GM12878 (cell line): ENCODE data around the gene METTL5. TPM values are rescaled to one million over a fixed set of nuclear protein-coding genes. Genes with fewer than 3 reads are reported as not detected.

Experiments
- ATAC-seq: fragments of 200-7000 bp; cut with Tn5 transposase; 3 replicates; pipeline ENCODE4 v1.9.1; 2020; ENCODE audit warnings: mild to moderate bottlenecking, moderate library complexity
- BruUV-seq: library from RNA; stranded (reverse); fragments of 400-500 nt; replicated peaks from 2 replicates; lab custom pipeline; 2021; lab: Mats Ljungman, UMichigan
- CTCF ChIA-PET: fragments of 300-600 bp; sonication (Branson Sonifier 250); formaldehyde crosslinking; extraction: SDS; loops from one replicate; lab custom pipeline; 2021; ENCODE audit warnings: inconsistent platforms; lab: Yijun Ruan, JAX
- POLR2A ChIA-PET: fragments of 350-600 bp; formaldehyde crosslinking; extraction: SDS; loops from one replicate; lab custom pipeline; 2021; ENCODE audit warnings: inconsistent platforms; lab: Charles Lee
- RAD21 ChIA-PET: fragments of 300-600 bp; sonication (Branson Sonifier 250); formaldehyde crosslinking; loops from one replicate; lab custom pipeline; 2023; ENCODE audit warnings: antibody characterized with exemption; ENCODE audit not compliant: unreplicated experiment; lab: Charles Lee
- SMC1A ChIA-PET: fragments of 300-600 bp; sonication (Branson Sonifier 250); formaldehyde crosslinking; loops from one replicate; lab custom pipeline; 2023; ENCODE audit not compliant: unreplicated experiment, uncharacterized antibody; lab: Charles Lee
- DNase-seq: peaks from one replicate; pipeline ENCODE4 v3.0.0-alpha.2; 2011; ENCODE audit warnings: low read depth, low spot score
- FAIRE-seq: peaks from 3 replicates; lab custom pipeline; 2011; peaks lifted over from hg19 to GRCh38; lab: Jason Lieb, UNC
- H2AFZ ChIP-seq: 2 replicates; pipeline ENCODE4 v1.6.0; 2011; ENCODE audit warnings: low read depth, low read length, control low read depth; ENCODE audit not compliant: control insufficient read depth
- H3K27ac ChIP-seq: 2 replicates; pipeline ENCODE4 v1.5.1; 2011; ENCODE audit warnings: control low read depth; ENCODE audit not compliant: control insufficient read depth, insufficient read depth
- H3K27me3 ChIP-seq, 2 experiments: replicated peaks in 1 of 2; 2 replicates each; pipeline versions ENCODE4 v1.6.0 to v1.6.1; 2011; ENCODE audit warnings: low read length in 1 of 2; ENCODE audit not compliant: control insufficient read depth in 2 of 2, insufficient read depth in 2 of 2
- H3K36me3 ChIP-seq, 2 experiments: 2 replicates each; pipeline ENCODE4 v1.5.1; 2011; ENCODE audit warnings: low read length in 1 of 2; ENCODE audit not compliant: control insufficient read depth in 2 of 2, insufficient read depth in 2 of 2
- H3K4me1 ChIP-seq: 2 replicates; pipeline ENCODE4 v1.6.1; 2011; ENCODE audit warnings: mild to moderate bottlenecking, low read length, moderate library complexity, mixed read lengths; ENCODE audit not compliant: control insufficient read depth, insufficient read depth
- H3K4me2 ChIP-seq: 2 replicates; pipeline ENCODE4 v1.6.0; 2011; ENCODE audit warnings: control low read depth; ENCODE audit not compliant: control insufficient read depth, insufficient read depth
- H3K4me3 ChIP-seq: fragments of 200-600 bp; sonication (generic); 2 replicates; pipeline ENCODE4 v1.5.1; 2016
- H3K79me2 ChIP-seq: 2 replicates; pipeline ENCODE4 v1.6.0; 2011; ENCODE audit warnings: low read length; ENCODE audit not compliant: control insufficient read depth, insufficient read depth
- H3K9ac ChIP-seq: 2 replicates; pipeline ENCODE4 v1.8.0; 2011; ENCODE audit warnings: low read length, control low read depth, mixed read lengths; ENCODE audit not compliant: control insufficient read depth, insufficient read depth
- H3K9me3 ChIP-seq: replicated peaks from 3 replicates; pipeline ENCODE4 v1.5.1; 2011; ENCODE audit warnings: mild to moderate bottlenecking, low read length; ENCODE audit not compliant: control insufficient read depth, insufficient read depth
- H4K20me1 ChIP-seq: 2 replicates; pipeline ENCODE4 v1.6.0; 2011; ENCODE audit not compliant: control insufficient read depth, insufficient read depth
- BACH1 ChIP-seq: fragments of 450-650 bp; IDR thresholded peaks from 2 replicates; pipeline ENCODE4 v1.6.1; 2017; ENCODE audit warnings: mild to moderate bottlenecking, borderline replicate concordance
- CBX3 ChIP-seq: fragments of 200-600 bp; sonication (generic); IDR thresholded peaks from 2 replicates; pipeline ENCODE4 v1.6.1; 2016; ENCODE audit warnings: low read depth, borderline replicate concordance
- E2F8 ChIP-seq: fragments of 450-650 bp; IDR thresholded peaks from 2 replicates; pipeline ENCODE4 v1.6.1; 2018; ENCODE audit warnings: mild to moderate bottlenecking, low read depth, moderate library complexity; ENCODE audit not compliant: partially characterized antibody
- IKZF2 ChIP-seq, 2 experiments: fragments of 450-650 bp; IDR thresholded peaks; 2 replicates each; pipeline ENCODE4 v1.6.1; 2017; ENCODE audit warnings: mild to moderate bottlenecking in 2 of 2, moderate library complexity in 2 of 2
- MXI1 ChIP-seq: fragments of 150-350 bp; IDR thresholded peaks from 2 replicates; pipeline ENCODE4 v1.6.1; 2011; ENCODE audit warnings: low read depth, mild to moderate bottlenecking, inconsistent platforms, low read length, improper control_type of control experiment
- SIX5 ChIP-seq: IDR thresholded peaks from 2 replicates; pipeline ENCODE4 v1.6.1; 2011; ENCODE audit warnings: mild to moderate bottlenecking, low read depth, low read length, moderate library complexity; ENCODE audit not compliant: severe bottlenecking
- SKIL ChIP-seq: fragments of 450-650 bp; IDR thresholded peaks from 2 replicates; pipeline ENCODE4 v1.6.1; 2017; ENCODE audit warnings: mild to moderate bottlenecking, low read depth, inconsistent platforms; ENCODE audit not compliant: poor library complexity, severe bottlenecking
- SREBF2 ChIP-seq: IDR thresholded peaks from 2 replicates; pipeline ENCODE4 v1.6.1; 2012; ENCODE audit warnings: mild to moderate bottlenecking, low read length
- TAF1 ChIP-seq: IDR thresholded peaks from 2 replicates; pipeline ENCODE4 v1.6.1; 2011; ENCODE audit warnings: mild to moderate bottlenecking, low read depth, low read length, borderline replicate concordance
- WRNIP1 ChIP-seq: IDR thresholded peaks from 2 replicates; pipeline ENCODE4 v1.6.1; 2011; ENCODE audit warnings: low read depth, low read length, improper control_type of control experiment, borderline replicate concordance
- ZBTB11 ChIP-seq: fragments of 450-650 bp; formaldehyde crosslinking; IDR thresholded peaks from 2 replicates; pipeline ENCODE4 v1.5.0; 2022; ENCODE audit warnings: mild to moderate bottlenecking, missing genetic modification characterization
- ZNF24 ChIP-seq: fragments of 450-650 bp; IDR thresholded peaks from 2 replicates; pipeline ENCODE4 v1.6.1; 2017; ENCODE audit warnings: antibody characterized with exemption, mild to moderate bottlenecking
- WGBS: methylation state at CpG from one replicate; pipeline ENCODE4 v1.1.6; 2016; ENCODE audit warnings: low lambda C conversion rate; ENCODE audit not compliant: insufficient replicate concordance, insufficient coverage; ENCODE audit errors: missing lambda C conversion rate; 5-methylcytosine and 5-hydroxymethylcytosine counted together
- in situ Hi-C: fragments of 300-500 bp; cut with MboI; formaldehyde crosslinking; loops from 9 replicates; pipeline ENCODE4 v1.14.3; 2018; ENCODE audit warnings: mixed read lengths
- intact Hi-C: fragments of 100-400 bp; cut with micrococcal nuclease; formaldehyde crosslinking; loops from one replicate; pipeline ENCODE4 v1.14.2; 2022; ENCODE audit not compliant: unreplicated experiment
- polyA plus RNA-seq, 11 experiments: library from polyadenylated mRNA; depleted of rRNA in 4 of 11; unstranded in 6 of 11; stranded (reverse) in 5 of 11; fragments of >200 nt; fragmentation: Nextera tagmentation in 4 of 11; fragmentation: Illumina TruSeq in 1 of 11; extraction: Ambion mirVana in 4 of 11; extraction: Trizol in 1 of 11; gene quantifications; 1 replicate in 1 of 11; 2 replicates in 10 of 11; pipeline versions ENCODE4 v1.2.1 to v1.2.3, GENCODE V29; 2011 to 2016; ENCODE audit warnings: inconsistent platforms in 2 of 11, missing spikeins in 2 of 11, low read depth in 1 of 11
- total RNA-seq, 4 experiments: library from RNA; depleted of rRNA in 3 of 4; stranded (reverse); fragments of >200 nt in 3 of 4; fragmentation: Illumina TruSeq in 1 of 4; extraction: Trizol in 1 of 4; gene quantifications; 2 replicates each; pipeline versions ENCODE4 v1.2.1 to v1.2.3, GENCODE V29; 2013 to 2021
- TF ChIP-seq, protein P1 (sequence below): IDR thresholded peaks from 2 replicates; pipeline ENCODE4 v1.6.1; 2012; ENCODE audit warnings: low read depth, low read length, improper control_type of control experiment

METTL5 gene
- total and polyA plus RNA-seq, 10 of the 15 experiments (the other 5 are each of a cell fraction or from before 2014, with no cell fraction given) = 55.0 to 204 (median 87.4) TPM

DNA sequence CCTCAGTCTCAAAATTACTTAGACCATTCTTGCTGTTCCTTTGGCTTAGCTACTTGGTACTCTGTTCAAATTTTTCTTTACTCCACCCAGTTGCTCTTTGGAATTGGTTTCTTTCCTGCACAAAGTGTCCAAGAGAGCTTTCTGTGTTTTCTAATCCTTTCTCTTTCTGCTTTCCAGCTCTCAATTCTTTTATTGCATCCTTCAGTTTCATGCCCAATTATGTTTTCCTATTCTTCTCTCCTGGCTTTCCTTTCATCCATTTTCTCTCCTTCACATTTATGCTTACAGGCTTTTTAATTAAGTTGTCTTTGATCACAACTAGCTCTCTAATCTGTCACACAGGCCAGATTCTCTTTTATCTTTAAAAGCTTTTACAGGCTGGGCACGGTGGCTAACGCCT, 40.8 kb upstream of the METTL5 start:
- no peaks in the 10 kb centered on the region for H3K36me3 ChIP-seq
- H3K27ac ChIP-seq = no peak overlapping the region
- ChIA-PET POLR2A (interaction anchor here (0.7 kb wide), 1 partner anchor 21 kb away, joined by 4 read pairs; no protein-coding TSS in a partner anchor), RAD21 (interaction anchor here (0.6 kb wide), 1 partner anchor 413 kb away, joined by 4 read pairs; no protein-coding TSS in a partner anchor), SMC1A (interaction anchor here (0.6 to 1.4 kb wide), 3 partner anchors 9 to 1778 kb away, joined by 3 read pairs; no protein-coding TSS in a partner anchor), CTCF (interaction anchor here (0.6 to 1.1 kb wide), 3 partner anchors 13 to 445 kb away, joined by 3 read pairs; no protein-coding TSS in a partner anchor)
- no peak overlapping the region for H2AFZ ChIP-seq
- H3K4me1 ChIP-seq = no peaks in the 10 kb centered on the region
- FAIRE-seq (no peak), ATAC-seq (no peak), DNase-seq (no peak)
- intact Hi-C loops (no loop called here), in situ Hi-C loops (no loop called here)
- no peak overlapping the region for H3K9ac ChIP-seq
- H4K20me1 ChIP-seq = no peaks in the 10 kb centered on the region
- no peak overlapping the region for H3K4me2 ChIP-seq
- H3K4me3 ChIP-seq = no peak overlapping the region
- no TSS peak for BruUV-seq
- 94% methylated on average over 2 of the region's 2 CpGs for WGBS
- no peaks in the 10 kb centered on the region for H3K27me3 ChIP-seq
- no peaks in the 10 kb centered on the region; the same call in none of the 2 replicates for H3K79me2 ChIP-seq
- no peaks in the 10 kb centered on the region for H3K9me3 ChIP-seq
- TF ChIP-seq CBX3 (no peak), ZBTB11 (CRISPR knock-in tag) (no peak), TAF1 (no peak), MXI1 (no peak), WRNIP1 (no peak), SKIL (no peak), BACH1 (no peak), SIX5 (no peak), ZNF24 (no peak), SREBF2 (no peak), E2F8 (no peak), IKZF2 (IDR thresholded peaks at IDR 0.05) (no peak)
- TF ChIP-seq, protein P1, sequence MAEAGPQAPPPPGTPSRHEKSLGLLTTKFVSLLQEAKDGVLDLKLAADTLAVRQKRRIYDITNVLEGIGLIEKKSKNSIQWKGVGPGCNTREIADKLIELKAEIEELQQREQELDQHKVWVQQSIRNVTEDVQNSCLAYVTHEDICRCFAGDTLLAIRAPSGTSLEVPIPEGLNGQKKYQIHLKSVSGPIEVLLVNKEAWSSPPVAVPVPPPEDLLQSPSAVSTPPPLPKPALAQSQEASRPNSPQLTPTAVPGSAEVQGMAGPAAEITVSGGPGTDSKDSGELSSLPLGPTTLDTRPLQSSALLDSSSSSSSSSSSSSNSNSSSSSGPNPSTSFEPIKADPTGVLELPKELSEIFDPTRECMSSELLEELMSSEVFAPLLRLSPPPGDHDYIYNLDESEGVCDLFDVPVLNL = no peak
